Uterus (tissue), 2 donors: ENCODE results near the gene AP1M2.

Experiments used
- CTCF ChIP-seq, 4 experiments: fragments of 200-600 bp in 2 of 4; fragments of 450-650 bp in 2 of 4; sonication (generic) in 2 of 4; IDR thresholded peaks; one replicate each; pipeline ENCODE4 v1.5.1; 2016 to 2019; ENCODE audit warnings: antibody characterized with exemption in 4 of 4, mild to moderate bottlenecking in 2 of 4, moderate library complexity in 1 of 4
- POLR2A ChIP-seq, 2 donors: fragments of 450-650 bp; IDR thresholded peaks; one replicate each; pipeline ENCODE4 v1.6.1; 2016; ENCODE audit warnings: antibody characterized with exemption in 2 of 2, mild to moderate bottlenecking in 1 of 2, moderate library complexity in 1 of 2

DNA sequence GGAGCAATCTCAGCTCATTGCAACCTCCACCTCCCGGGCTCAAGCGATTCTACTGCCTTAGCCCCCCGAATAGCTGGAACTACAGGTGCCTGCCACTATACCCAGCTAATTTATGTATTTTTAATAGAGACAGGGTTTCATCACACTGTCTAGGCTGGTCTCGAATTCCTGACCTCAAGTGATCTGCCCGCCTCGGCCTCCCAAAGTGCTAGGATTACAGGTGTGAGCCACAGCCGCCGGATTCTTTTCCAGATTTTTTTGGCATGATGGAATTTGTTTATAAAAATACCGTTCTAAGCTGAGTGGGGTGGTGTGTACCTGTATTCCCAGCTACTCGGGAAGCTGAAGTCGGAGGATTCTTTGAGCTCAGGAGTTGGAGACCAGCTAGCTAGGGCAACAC, 49.4 kb downstream of the AP1M2 start:
- TF ChIP-seq POLR2A (IDR thresholded peaks at IDR 0.05) (no peak), CTCF (IDR thresholded peaks at IDR 0.05) (no peak)
